COLO668 (cell line): ENCODE data around the gene PTEN.
A peak's percentile ranks its signal among the peaks of the same experiment; 100 is the strongest.
"Not testable (repeated sequence)": the region's sequence is repeated elsewhere in the genome, so short reads cannot be mapped to it uniquely, and the experiment has no call there.

Source experiments
- DNase-seq: peaks from one replicate; lab custom pipeline; 2025; ENCODE audit not compliant: unreplicated experiment; lab: John Stamatoyannopoulos, UW

Gene PTEN

DNA sequence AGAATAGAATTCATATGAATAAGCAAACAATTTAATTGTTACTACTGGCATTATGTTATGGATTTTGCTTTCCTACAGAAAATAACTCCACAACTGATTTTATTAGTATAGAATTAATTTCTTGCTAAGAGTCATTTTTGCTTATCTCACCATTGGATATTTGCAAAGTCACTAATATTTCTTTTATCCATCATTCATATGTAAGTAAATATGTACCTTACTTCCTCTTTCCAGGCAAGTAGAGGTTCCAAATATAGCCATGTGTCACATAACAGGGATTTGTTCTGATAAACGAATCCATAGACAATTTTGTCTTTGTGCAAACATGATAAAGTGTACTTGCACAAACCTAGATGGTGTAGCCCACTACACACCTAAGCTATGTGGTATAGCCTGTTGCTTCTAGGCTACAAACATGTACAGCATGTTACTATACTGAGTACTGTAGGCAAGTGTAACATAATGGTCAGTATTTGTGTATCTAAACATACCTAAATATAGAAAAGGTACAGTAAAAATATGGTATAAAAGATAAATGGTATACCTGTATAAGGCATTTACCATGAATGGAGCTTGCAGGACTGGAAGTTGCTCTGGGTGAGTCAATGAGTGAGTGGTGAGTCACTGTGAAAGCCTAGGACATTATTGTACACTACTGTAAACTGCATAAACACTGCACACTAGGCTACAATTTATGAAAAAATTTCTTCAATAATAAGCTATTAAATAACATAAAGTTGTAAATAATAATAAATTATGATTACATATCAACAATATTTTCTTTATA is 18.4 kb upstream of the PTEN start:
- no peak for DNase-seq

DNA sequence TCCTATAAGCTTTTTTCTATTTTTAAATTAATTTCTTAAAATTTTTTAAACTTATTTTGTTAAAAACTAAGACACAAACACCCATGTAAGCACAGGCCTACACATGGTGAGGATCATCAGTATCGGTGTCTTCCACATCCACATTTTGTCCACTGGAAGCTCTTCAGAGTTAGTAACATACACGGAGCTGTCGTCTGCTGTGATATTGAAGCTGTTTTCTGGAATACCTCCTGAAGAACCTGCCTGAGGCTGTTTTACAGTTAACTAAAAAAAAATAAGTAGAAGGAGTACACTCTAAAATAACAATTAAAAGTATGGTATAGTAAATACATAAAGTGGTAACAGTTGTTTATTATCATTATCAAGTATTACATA is 17.8 kb upstream of the PTEN start:
- no peak for DNase-seq

DNA sequence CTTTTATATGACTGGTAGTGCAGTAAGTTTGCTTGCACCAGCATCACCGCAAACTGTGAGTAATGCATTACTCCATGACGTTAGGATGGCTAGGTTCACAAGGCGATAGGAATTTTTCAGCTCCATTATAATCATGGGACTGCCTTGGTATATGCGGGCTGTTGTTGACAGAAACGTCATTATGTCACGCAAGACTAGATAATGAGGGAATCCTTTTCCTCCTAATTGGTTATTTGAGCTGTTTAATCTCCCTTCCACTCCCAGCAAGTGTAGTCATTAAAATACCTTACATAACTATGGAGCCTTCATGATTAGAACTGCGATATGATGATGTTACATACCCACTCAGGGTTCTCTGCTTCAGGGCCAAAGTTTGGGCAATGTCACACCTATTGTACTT is 17.4 kb upstream of the PTEN start:
- DNase-seq = peak; percentile 3

DNA sequence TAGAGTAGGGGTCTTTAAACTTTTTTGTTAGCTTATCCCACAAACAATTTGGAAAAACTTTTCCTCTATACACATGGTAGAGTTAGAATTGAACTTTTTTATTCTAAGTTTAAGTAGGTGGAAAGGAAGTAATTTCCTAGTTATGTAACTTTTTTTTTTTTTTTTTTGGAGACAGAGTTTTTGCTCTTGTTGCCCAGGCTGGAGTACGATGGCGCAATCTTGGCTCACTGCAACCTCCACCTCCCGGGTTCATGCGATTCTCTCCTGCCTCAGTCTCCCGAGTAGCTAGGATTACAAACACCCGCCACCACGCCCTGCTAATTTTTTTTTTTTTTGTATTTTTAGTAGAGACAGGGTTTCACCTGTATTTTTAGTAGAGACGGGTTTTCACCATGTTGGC is 16.7 kb upstream of the PTEN start:
- DNase-seq = not testable (repeated sequence)

DNA sequence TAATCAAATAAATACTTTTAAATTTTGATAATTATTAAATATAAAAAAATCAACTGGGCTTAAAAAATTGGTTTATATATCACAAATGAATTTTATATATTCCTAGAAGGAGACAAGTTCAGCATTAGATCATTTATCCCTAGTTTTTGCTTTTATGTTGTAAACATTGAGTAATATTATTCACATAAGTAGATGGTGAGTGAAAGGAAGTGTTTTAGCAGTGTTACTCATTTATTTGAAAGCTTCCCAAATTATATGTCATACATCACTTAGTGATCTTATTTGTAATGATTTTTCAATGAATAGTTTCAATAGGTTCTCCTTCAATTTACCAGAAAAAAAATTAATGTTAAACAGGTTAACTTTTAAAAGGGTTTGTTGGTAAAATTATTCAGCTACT is 15.9 kb upstream of the PTEN start:
- DNase-seq = no peak

DNA sequence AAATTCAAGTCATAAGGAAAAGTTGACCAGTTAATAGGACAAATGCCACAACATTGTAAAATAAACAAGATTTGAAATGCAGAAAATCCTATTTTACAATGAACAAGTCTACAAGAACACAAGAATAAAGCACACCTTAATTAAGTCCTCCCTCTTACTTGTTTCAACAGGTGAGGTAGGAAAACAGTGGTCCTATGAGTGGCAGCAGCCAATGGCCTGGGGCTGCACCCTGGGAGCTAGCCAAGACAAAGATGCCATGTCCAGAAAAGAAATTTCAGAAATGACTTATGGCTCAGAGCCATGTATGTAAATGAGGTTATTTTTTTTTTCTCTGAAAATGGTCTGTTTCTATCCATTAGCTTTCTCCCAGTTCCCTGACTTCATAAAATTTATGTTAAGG is 14.4 kb upstream of the PTEN start:
- DNase-seq = no peak

DNA sequence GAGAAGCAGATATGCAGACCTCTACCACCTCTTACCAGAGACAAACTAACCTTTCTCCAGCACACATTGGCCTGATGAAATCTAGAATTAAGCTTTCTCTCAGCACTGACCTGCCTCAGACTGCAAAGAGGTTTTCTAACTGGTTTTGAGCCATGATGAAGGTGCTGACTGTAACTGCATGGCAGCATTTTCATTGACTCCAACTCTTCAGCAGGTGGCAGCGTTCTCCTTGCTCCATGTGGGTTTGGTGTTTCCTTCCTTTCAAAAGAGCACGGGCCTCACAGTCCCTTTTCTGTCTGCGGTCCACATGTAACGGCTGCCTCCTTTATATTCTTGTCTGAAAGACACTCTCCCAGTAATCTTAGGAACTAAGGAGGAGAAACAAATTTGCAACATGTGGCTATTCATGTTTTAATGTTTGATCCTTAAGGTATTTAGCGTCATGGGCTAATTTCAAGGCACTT is 12.7 kb upstream of the PTEN start:
- DNase-seq = peak; percentile 28

DNA sequence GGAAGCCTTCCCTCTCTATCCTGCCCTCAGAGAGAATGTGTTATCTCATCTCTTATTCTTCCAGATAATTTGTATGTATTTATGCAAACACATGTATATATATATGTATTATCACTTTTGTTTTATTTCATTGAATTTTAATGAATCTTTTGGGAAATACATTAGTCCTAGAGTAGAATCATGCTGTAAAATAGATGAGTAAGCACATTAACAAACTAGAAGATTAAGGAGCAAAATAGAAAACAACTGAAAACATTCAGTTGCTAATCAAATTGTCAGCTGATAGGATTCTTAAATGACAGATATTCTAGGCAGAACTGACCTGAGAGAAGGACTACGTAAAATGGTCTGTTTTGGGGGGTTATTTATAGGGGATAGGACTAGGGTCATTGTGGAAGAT is 11.3 kb upstream of the PTEN start:
- DNase-seq = no peak

DNA sequence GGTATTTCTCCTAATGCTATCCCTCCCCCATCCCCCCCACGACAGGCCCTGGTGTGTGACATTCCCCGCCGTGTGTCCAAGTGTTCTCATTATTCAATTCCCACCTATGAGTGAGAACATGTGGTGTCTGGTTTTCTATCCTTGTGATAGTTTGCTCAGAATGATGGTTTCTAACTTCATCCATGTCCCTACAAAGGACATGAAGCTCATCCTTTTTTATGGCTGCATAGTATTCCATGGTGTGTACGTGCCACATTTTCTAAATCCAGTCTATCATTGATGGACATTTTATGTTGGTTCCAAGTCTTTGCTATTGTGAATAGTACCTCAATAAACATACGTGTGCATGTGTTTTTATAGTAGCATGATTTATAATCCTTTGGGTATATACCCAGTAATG is 8.2 kb upstream of the PTEN start:
- not testable (repeated sequence) for DNase-seq

- not testable (repeated sequence) for DNase-seq
Observed at GRCh38 chr10:87855665-87856064, 7.8 kb upstream of the PTEN start.

- peak; percentile 16 for DNase-seq
Observed at GRCh38 chr10:87860156-87860795, 3.1 kb upstream of the PTEN start.

DNA sequence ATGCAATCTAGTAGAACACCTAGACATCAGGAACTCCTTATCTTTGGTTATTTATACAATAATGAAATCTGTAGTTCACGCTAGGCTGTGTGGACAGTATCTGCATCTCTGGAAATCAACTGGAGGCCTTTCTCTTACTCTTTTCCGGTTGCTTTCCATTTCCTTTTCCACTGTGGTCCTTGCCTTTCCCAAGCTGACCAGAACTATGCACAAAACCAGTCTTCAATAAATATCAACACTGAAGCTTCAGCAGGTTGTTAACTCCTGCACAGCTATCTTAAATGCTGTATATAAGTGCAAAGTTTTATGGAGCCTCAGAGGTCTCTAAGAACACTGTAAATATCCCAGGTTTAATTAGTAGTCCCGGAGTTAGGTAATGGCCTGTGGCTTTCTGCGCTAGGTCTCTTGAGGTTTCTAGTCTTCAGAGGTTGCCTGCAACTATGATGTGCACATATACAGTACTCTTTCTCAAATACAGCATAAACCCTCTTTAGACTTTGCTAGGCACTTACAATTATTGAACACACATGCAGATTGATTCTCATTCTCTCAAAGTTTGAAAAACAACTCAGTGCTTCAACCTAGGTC is 2.5 kb upstream of the PTEN start:
- no peak for DNase-seq

GRCh38 chr10:87861566-87861952 is 1.9 kb upstream of the PTEN start:
- DNase-seq = no peak

- peak; percentile 76 for DNase-seq
Observed at GRCh38 chr10:87861953-87862678, 1.3 kb upstream of the PTEN start.

GRCh38 chr10:87862679-87863052 is 759 bp upstream of the PTEN start:
- peak; percentile 54 for DNase-seq

DNA sequence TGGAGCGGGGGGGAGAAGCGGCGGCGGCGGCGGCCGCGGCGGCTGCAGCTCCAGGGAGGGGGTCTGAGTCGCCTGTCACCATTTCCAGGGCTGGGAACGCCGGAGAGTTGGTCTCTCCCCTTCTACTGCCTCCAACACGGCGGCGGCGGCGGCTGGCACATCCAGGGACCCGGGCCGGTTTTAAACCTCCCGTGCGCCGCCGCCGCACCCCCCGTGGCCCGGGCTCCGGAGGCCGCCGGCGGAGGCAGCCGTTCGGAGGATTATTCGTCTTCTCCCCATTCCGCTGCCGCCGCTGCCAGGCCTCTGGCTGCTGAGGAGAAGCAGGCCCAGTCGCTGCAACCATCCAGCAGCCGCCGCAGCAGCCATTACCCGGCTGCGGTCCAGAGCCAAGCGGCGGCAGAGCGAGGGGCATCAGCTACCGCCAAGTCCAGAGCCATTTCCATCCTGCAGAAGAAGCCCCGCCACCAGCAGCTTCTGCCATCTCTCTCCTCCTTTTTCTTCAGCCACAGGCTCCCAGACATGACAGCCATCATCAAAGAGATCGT is 598 bp downstream of the PTEN start:
- peak; percentile 33 for DNase-seq

DNA sequence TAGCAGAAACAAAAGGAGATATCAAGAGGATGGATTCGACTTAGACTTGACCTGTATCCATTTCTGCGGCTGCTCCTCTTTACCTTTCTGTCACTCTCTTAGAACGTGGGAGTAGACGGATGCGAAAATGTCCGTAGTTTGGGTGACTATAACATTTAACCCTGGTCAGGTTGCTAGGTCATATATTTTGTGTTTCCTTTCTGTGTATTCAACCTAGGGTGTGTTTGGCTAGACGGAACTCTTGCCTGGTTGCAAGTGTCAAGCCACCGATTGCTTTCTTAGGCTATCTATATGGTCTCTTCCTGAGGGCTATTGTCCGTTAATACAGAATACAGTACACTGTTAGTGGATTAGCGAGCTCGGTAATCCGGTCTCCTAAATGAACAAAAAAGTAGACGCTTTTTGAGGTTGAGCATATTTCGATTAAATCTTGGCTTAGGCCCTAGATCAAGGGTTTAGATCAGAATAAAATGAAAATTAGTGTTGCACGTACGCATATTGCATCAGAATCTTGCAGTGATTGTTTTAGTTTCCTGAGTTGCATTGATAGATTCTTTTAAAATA is 1.2 kb downstream of the PTEN start:
- no peak for DNase-seq

DNA sequence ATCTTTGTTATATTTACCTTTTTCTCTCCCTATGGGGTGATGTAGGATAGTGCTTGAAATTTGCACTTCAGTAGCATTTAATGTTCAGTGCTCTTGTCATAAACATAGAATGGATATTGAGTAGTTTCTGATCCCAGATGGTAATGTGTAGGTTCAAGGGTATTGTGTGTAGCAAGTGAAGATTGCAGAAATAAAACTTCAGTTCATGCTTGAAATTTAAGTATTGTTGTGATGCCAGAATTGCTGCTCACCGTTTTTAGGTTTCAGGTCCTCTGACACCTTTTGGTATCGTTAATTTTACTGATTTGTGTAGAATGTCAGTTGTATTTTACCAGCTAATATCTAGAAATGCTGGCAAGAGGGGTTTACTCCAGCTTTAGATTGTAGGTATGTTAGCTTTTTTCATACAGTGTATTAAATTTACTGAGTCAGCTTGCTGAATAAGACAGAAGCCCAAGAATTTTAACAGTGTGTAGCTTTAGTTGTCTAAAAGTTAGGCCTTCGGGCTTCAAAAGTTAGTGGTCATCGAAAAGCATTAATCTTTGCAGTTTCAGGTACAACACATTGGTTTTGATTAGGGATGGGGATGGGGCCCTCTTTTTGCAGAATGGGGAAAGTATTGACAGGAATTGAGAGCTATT is 1.9 kb downstream of the PTEN start:
- no peak for DNase-seq

GRCh38 chr10:87866412-87866974 is 3.1 kb downstream of the PTEN start:
- DNase-seq = no peak

GRCh38 chr10:87867453-87867852 is 4.0 kb downstream of the PTEN start:
- DNase-seq = no peak
